ENCODE results near the gene ADAM30. TPM values are rescaled to one million over a fixed set of nuclear protein-coding genes. Genes with fewer than 3 reads are reported as not detected.

Gene ADAM30
- total RNA-seq (ENCODE audit: unreplicated experiment) = not detected
- long read RNA-seq = 0 reads

DNA sequence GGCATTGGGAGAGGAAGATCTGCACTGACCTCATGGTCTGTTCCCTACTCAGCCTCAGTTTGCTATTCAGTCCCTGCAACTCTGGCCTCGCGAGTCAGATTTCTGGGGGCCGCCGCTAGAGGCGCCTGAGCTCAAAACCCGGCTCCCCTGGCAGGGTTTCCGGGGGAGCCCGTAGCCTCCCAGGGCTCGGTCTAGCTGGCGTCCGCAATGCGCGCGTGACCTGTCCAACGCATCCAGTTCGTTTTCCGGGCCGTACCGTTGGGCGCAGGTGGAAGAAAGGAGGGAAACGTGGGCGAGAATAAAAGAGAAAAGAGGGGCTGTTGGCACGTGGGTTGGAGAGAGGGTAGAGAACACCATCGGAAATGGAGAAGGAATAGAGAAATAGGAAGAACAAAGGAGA lies at the start of gene ADAM30:
ADAM30 (minus strand) TSS at position 213 of the 400 bp plus-strand sequence; CDS start at position 34, 179 bp downstream.
- DNase-seq = no peak
- Mint-ChIP-seq H3K9me3 (ENCODE audit: unreplicated experiment) (peaks cover 3% of the 10 kb centered on the region), H3K27ac (ENCODE audit: unreplicated experiment) (no peak within 1 kb of the TSS), H3K27me3 (ENCODE audit: unreplicated experiment) (no peaks in the 10 kb centered on the region), H3K4me3 (ENCODE audit: unreplicated experiment) (no peak within 1 kb of the TSS), H3K36me3 (ENCODE audit: unreplicated experiment) (no peaks in the 10 kb centered on the region), H3K4me1 (ENCODE audit: low read depth, unreplicated experiment) (no peaks in the 10 kb centered on the region)
- TF ChIP-seq, protein P1, sequence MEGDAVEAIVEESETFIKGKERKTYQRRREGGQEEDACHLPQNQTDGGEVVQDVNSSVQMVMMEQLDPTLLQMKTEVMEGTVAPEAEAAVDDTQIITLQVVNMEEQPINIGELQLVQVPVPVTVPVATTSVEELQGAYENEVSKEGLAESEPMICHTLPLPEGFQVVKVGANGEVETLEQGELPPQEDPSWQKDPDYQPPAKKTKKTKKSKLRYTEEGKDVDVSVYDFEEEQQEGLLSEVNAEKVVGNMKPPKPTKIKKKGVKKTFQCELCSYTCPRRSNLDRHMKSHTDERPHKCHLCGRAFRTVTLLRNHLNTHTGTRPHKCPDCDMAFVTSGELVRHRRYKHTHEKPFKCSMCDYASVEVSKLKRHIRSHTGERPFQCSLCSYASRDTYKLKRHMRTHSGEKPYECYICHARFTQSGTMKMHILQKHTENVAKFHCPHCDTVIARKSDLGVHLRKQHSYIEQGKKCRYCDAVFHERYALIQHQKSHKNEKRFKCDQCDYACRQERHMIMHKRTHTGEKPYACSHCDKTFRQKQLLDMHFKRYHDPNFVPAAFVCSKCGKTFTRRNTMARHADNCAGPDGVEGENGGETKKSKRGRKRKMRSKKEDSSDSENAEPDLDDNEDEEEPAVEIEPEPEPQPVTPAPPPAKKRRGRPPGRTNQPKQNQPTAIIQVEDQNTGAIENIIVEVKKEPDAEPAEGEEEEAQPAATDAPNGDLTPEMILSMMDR (IDR thresholded peaks at IDR 0.05; ENCODE audit: partially characterized antibody, unreplicated experiment) = no peak

DNA sequence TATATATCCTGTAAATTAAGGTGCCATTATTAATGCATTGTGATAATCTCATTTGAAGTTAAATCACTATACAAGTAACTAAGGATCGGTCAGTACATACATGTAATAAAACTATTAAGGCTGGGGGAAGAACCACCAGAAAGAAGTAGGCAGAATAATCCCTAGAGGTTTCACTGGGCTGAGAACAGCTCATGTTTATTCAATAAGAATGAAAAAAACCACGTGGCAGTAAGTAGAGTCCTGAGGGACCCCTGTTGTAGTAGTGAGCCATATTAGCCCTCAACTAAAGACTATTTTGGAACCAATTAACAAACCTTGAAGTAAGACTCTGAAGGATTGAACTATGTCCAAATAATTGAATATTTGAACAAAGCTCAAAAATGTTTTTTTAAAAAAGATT lies 46.9 kb upstream of the ADAM30 start:
- TF ChIP-seq, protein P1 (IDR thresholded peaks at IDR 0.05; ENCODE audit: partially characterized antibody, unreplicated experiment) = no peak
- H3K27me3 Mint-ChIP-seq (ENCODE audit: unreplicated experiment) = no peaks in the 10 kb centered on the region
- no peak for DNase-seq
- no peak overlapping the region for H3K27ac Mint-ChIP-seq (ENCODE audit: unreplicated experiment)
- H3K36me3 Mint-ChIP-seq (ENCODE audit: unreplicated experiment) = peaks cover 4% of the 10 kb centered on the region
- peaks cover 4% of the 10 kb centered on the region for H3K4me1 Mint-ChIP-seq (ENCODE audit: low read depth, unreplicated experiment)
- H3K4me3 Mint-ChIP-seq (ENCODE audit: unreplicated experiment) = no peak overlapping the region
- no peaks in the 10 kb centered on the region for H3K9me3 Mint-ChIP-seq (ENCODE audit: unreplicated experiment)

DNA sequence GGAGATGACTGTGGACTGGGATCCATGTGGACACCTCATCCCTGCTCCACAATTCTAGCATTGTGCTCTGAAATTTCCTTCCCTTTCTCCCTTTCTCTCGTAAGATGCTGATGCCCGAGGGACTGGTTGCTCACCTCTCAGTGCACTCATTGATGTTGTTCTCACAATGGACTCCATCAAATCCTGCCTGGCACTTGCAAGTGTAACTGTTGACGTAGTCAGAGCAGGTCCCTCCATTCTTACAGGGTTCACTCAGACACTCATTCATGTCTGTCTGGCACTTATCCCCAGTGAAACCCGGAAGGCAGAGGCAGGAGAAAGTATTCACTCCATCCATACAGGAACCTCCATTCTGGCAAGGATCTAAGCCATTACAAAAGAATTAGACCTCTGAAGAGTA lies 45.1 kb upstream of the ADAM30 start:
- TF ChIP-seq, protein P1 (IDR thresholded peaks at IDR 0.05; ENCODE audit: partially characterized antibody, unreplicated experiment) = no peak
- DNase-seq = no peak
- Mint-ChIP-seq H3K27ac (ENCODE audit: unreplicated experiment) (no peak overlapping the region), H3K9me3 (ENCODE audit: unreplicated experiment) (no peaks in the 10 kb centered on the region), H3K4me1 (ENCODE audit: low read depth, unreplicated experiment) (peaks cover 4% of the 10 kb centered on the region), H3K36me3 (ENCODE audit: unreplicated experiment) (peaks cover 4% of the 10 kb centered on the region), H3K4me3 (ENCODE audit: unreplicated experiment) (no peak overlapping the region), H3K27me3 (ENCODE audit: unreplicated experiment) (no peaks in the 10 kb centered on the region)

DNA sequence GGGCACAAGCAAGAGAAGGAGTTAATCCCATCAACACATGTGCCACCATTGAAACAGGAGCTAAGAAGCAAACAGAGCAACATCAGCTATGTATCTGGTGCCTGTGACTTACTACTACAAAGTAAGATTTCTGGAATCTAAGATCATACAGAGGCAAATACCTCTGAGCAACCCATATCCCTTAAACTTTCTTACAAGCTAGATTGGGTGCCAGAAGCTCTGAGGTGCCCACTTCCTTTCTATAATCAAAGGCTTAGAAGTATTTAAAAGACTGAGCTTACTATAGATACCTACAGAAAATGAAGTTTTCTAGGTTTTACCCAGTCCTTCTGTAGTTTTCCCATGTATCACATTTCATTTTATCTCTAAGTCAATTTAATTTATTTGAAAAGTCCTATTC lies 44.4 kb upstream of the ADAM30 start:
- H3K27me3 Mint-ChIP-seq (ENCODE audit: unreplicated experiment) = no peaks in the 10 kb centered on the region
- peaks cover 4% of the 10 kb centered on the region for H3K4me1 Mint-ChIP-seq (ENCODE audit: low read depth, unreplicated experiment)
- no peak overlapping the region for H3K4me3 Mint-ChIP-seq (ENCODE audit: unreplicated experiment)
- H3K9me3 Mint-ChIP-seq (ENCODE audit: unreplicated experiment) = no peaks in the 10 kb centered on the region
- peaks cover 4% of the 10 kb centered on the region for H3K36me3 Mint-ChIP-seq (ENCODE audit: unreplicated experiment)
- no peak overlapping the region for H3K27ac Mint-ChIP-seq (ENCODE audit: unreplicated experiment)
- DNase-seq = no peak
- TF ChIP-seq, protein P1 (IDR thresholded peaks at IDR 0.05; ENCODE audit: partially characterized antibody, unreplicated experiment) = no peak

DNA sequence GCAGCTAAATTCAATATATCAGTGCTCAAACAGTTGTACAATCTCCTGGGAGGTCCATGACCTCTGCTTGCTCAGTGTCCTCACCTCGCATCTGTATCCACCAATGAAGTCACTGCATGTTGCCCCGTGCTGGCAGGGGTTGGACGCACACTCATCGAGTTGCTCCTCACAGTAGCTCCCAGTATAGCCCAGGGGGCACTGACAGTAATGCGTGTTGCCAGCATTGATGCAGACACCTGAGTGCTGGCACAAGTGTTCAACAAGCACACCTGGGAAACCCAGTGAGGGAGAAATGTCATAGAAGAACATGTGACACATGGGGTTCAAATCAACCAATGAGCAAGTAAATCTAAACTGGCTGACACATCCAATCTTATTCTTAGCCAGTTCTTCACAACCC lies 40.9 kb upstream of the ADAM30 start:
- H3K4me1 Mint-ChIP-seq (ENCODE audit: low read depth, unreplicated experiment) = no peaks in the 10 kb centered on the region
- no peak for DNase-seq
- H3K9me3 Mint-ChIP-seq (ENCODE audit: unreplicated experiment) = peaks cover 3% of the 10 kb centered on the region
- H3K4me3 Mint-ChIP-seq (ENCODE audit: unreplicated experiment) = no peak overlapping the region
- H3K27me3 Mint-ChIP-seq (ENCODE audit: unreplicated experiment) = no peaks in the 10 kb centered on the region
- no peak overlapping the region for H3K27ac Mint-ChIP-seq (ENCODE audit: unreplicated experiment)
- peaks cover 8% of the 10 kb centered on the region for H3K36me3 Mint-ChIP-seq (ENCODE audit: unreplicated experiment)
- TF ChIP-seq, protein P1 (IDR thresholded peaks at IDR 0.05; ENCODE audit: partially characterized antibody, unreplicated experiment) = no peak

Data from glutamatergic neuron (in vitro differentiated cells).